Measurements from ENCODE around the gene WFIKKN2.

Gene WFIKKN2

GRCh38 chr17:50841277-50841948, 6.0 kb downstream of the WFIKKN2 start:
- Histone ChIP-seq H3K4me1 (peaks cover 0 to 10% (median 0%) of the 10 kb centered on the region in 4 donors), H3K9me3 (no peaks in the 10 kb centered on the region), H3K27ac (no peak overlapping the region), H3K27me3 (no peaks in the 10 kb centered on the region), H3K4me3 (no peak overlapping the region), H3K36me3 (no peaks in the 10 kb centered on the region)
- intact Hi-C loops (cut with DNase I; ENCODE audit: low total_unique reads): loop anchor here (2.0 to 10.0 kb wide), 4 partner anchors 59 to 313 kb away; partner anchors contain the start of genes NME1 and SPATA20
- no peak for TF ChIP-seq CTCF (IDR thresholded peaks at IDR 0.05)
- peak in 1 of 2 donors; percentile 60 for DNase-seq

- peak; percentile 59 to 76 for DNase-seq
- intact Hi-C loops (cut with DNase I; ENCODE audit: low total_unique reads): loop anchor here (2.0 to 10.0 kb wide), 4 partner anchors 59 to 313 kb away; partner anchors contain the start of genes NME1 and SPATA20
- Histone ChIP-seq H3K36me3 (no peaks in the 10 kb centered on the region), H3K4me3 (no peak overlapping the region), H3K27ac (no peak overlapping the region), H3K27me3 (no peaks in the 10 kb centered on the region), H3K4me1 (peaks cover 0 to 10% (median 0%) of the 10 kb centered on the region in 4 donors), H3K9me3 (no peaks in the 10 kb centered on the region)
- peak; percentile 76 to 81 for TF ChIP-seq CTCF (IDR thresholded peaks at IDR 0.05)
Measured at GRCh38 chr17:50841949-50842354, 6.6 kb downstream of the WFIKKN2 start.

GRCh38 chr17:50842506-50843149, 7.2 kb downstream of the WFIKKN2 start:
- H3K4me3 ChIP-seq: no peak overlapping the region
- no peaks in the 10 kb centered on the region for H3K36me3 ChIP-seq
- no peak overlapping the region for H3K27ac ChIP-seq
- peaks cover 0 to 10% (median 0%) of the 10 kb centered on the region in 4 donors for H3K4me1 ChIP-seq
- H3K9me3 ChIP-seq: no peaks in the 10 kb centered on the region
- TF ChIP-seq CTCF (IDR thresholded peaks at IDR 0.05): no peak
- H3K27me3 ChIP-seq: no peaks in the 10 kb centered on the region
- intact Hi-C loops (cut with DNase I; ENCODE audit: low total_unique reads): loop anchor here (5.0 to 10.0 kb wide), 3 partner anchors 212 to 312 kb away; partner anchors contain the start of genes NME1 and SPATA20
- DNase-seq: peak in 1 of 2 donors; percentile 51

- intact Hi-C loops (cut with DNase I; ENCODE audit: low total_unique reads): loop anchor here (5.0 to 10.0 kb wide), 3 partner anchors 211 to 311 kb away; partner anchors contain the start of genes NME1 and SPATA20
- H3K4me1 ChIP-seq: peaks cover 0 to 10% (median 0%) of the 10 kb centered on the region in 4 donors
- no peak overlapping the region for H3K27ac ChIP-seq
- no peaks in the 10 kb centered on the region for H3K9me3 ChIP-seq
- H3K27me3 ChIP-seq: no peaks in the 10 kb centered on the region
- H3K36me3 ChIP-seq: no peaks in the 10 kb centered on the region
- H3K4me3 ChIP-seq: no peak overlapping the region
- no peak for TF ChIP-seq CTCF (IDR thresholded peaks at IDR 0.05)
- DNase-seq: peak in 1 of 2 donors; percentile 62
Measured at GRCh38 chr17:50843150-50843905, 7.9 kb downstream of the WFIKKN2 start.

- no peak overlapping the region for H3K27ac ChIP-seq
- H3K27me3 ChIP-seq: no peaks in the 10 kb centered on the region
- intact Hi-C loops (cut with DNase I; ENCODE audit: low total_unique reads): loop anchor here (5.0 to 10.0 kb wide), 3 partner anchors 211 to 311 kb away; partner anchors contain the start of genes NME1 and SPATA20
- no peaks in the 10 kb centered on the region for H3K9me3 ChIP-seq
- H3K4me3 ChIP-seq: no peak overlapping the region
- DNase-seq: peak in 1 of 2 donors; percentile 50
- H3K36me3 ChIP-seq: no peaks in the 10 kb centered on the region
- no peak for TF ChIP-seq CTCF (IDR thresholded peaks at IDR 0.05)
- H3K4me1 ChIP-seq: peaks cover 0 to 10% (median 0%) of the 10 kb centered on the region in 4 donors
Measured at GRCh38 chr17:50844117-50844700, 8.8 kb downstream of the WFIKKN2 start.
